ENCODE results near the gene FYN. TPM values are rescaled to one million over a fixed set of nuclear protein-coding genes. Genes with fewer than 3 reads are reported as not detected.

FYN gene
- total RNA-seq, 1 experiment from 2014 or later, result 18.5 TPM

DNA sequence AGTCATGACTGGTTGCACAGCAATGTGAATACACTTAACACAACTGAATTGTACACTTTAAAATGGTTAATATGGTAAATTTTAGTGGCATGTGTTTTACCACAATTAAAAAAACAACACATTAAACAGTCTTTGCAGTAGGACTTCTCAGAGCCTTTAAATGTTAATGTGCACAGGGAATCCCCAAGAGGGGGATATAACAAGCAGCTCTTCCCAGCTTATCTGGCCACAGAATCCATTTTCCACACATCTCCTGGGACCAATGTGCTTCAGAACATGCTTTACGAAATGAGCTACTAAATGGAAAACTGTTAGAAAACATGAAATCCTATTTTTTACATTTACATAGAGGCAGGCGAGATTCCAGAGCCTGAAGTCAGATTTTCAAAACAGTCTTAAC is 44.4 kb downstream of the FYN start:
- TF ChIP-seq RAD21 (IDR thresholded peaks at IDR 0.05; ENCODE audit: low read depth) (no peak), POLR2A (IDR thresholded peaks at IDR 0.05; ENCODE audit: borderline replicate concordance, extremely low read depth, insufficient read depth, insufficient read length) (no peak), CBX3 (IDR thresholded peaks at IDR 0.05; ENCODE audit: low read depth) (no peak), EZH2 (IDR thresholded peaks at IDR 0.05) (no peak), TCF7L2 (IDR thresholded peaks at IDR 0.05; ENCODE audit: borderline replicate concordance, extremely low read depth, insufficient read depth, insufficient read length) (no peak), ZBTB33 (IDR thresholded peaks at IDR 0.05; ENCODE audit: extremely low read depth, insufficient replicate concordance, low read length) (no peak), FOSL1 (IDR thresholded peaks at IDR 0.05; ENCODE audit: low read depth) (no peak), ZFX (IDR thresholded peaks at IDR 0.05) (no peak), JUND (IDR thresholded peaks at IDR 0.05) (no peak)
- TF ChIP-seq, protein P1, sequence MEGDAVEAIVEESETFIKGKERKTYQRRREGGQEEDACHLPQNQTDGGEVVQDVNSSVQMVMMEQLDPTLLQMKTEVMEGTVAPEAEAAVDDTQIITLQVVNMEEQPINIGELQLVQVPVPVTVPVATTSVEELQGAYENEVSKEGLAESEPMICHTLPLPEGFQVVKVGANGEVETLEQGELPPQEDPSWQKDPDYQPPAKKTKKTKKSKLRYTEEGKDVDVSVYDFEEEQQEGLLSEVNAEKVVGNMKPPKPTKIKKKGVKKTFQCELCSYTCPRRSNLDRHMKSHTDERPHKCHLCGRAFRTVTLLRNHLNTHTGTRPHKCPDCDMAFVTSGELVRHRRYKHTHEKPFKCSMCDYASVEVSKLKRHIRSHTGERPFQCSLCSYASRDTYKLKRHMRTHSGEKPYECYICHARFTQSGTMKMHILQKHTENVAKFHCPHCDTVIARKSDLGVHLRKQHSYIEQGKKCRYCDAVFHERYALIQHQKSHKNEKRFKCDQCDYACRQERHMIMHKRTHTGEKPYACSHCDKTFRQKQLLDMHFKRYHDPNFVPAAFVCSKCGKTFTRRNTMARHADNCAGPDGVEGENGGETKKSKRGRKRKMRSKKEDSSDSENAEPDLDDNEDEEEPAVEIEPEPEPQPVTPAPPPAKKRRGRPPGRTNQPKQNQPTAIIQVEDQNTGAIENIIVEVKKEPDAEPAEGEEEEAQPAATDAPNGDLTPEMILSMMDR (IDR thresholded peaks at IDR 0.05 in 2 of 3, conservative IDR thresholded peaks at IDR 0.05 in 1 of 3; ENCODE audit: borderline replicate concordance in 1 of 3, insufficient read depth in 1 of 3, low read depth in 2 of 3, low read length in 2 of 3), result no peak
- TF ChIP-seq, protein P2, sequence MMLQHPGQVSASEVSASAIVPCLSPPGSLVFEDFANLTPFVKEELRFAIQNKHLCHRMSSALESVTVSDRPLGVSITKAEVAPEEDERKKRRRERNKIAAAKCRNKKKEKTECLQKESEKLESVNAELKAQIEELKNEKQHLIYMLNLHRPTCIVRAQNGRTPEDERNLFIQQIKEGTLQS (IDR thresholded peaks at IDR 0.05), result no peak
- no TSS peak for BruUV-seq (replicated peaks)
- Histone ChIP-seq H2AFZ (ENCODE audit: low read depth, low read length, poor library complexity, severe bottlenecking) (no peak overlapping the region), H3K27ac (ENCODE audit: low read depth, low read length) (no peak overlapping the region), H3K4me2 (ENCODE audit: low read length) (no peak overlapping the region), H3K9me2 (ENCODE audit: insufficient read depth) (no peaks in the 10 kb centered on the region), H3K9me3 (ENCODE audit: control insufficient read depth in 1 of 2, insufficient read depth in 1 of 2, low read depth in 1 of 2, low read length in 2 of 2) (no peaks in the 10 kb centered on the region), H3K79me2 (ENCODE audit: insufficient read depth, low read length) (no peaks in the 10 kb centered on the region), H3K27me3 (ENCODE audit: insufficient read depth, low read length) (no peaks in the 10 kb centered on the region), H3K4me1 (ENCODE audit: control insufficient read depth in 1 of 2, insufficient read depth in 2 of 2, low read length in 2 of 2) (no peaks in the 10 kb centered on the region), H3K4me3 (replicated peaks in 1 of 2; ENCODE audit: low read depth in 1 of 2, low read length in 2 of 2) (no peak overlapping the region), H3K36me3 (ENCODE audit: control insufficient read depth in 1 of 2, insufficient read depth in 2 of 2, low read length in 2 of 2) (no peaks in the 10 kb centered on the region), H3K9ac (ENCODE audit: low read length) (no peak overlapping the region), H4K20me1 (ENCODE audit: insufficient read depth) (no peaks in the 10 kb centered on the region)
- RAD21 ChIA-PET (ENCODE audit: low non-redundant PET in 1 of 2, low total read pairs in 2 of 2, uncharacterized antibody in 2 of 2, unreplicated experiment in 2 of 2), result no interaction called here
- POLR2A ChIA-PET, result no interaction called here
- no peak for ATAC-seq
- CTCF ChIA-PET, result no interaction called here
- DNase-seq (ENCODE audit: low read depth, low spot score), result no peak
- intact Hi-C loops (cut with micrococcal nuclease), result no loop called here
